HFF-Myc (cell line): ENCODE measurements around the gene KCNJ9.

ENCODE experiments used
- DNase-seq: peaks from one replicate; pipeline ENCODE4 v3.0.0-alpha.2; 2011; ENCODE audit warnings: low read depth; ENCODE audit errors: extremely low read depth
- H3K4me3 ChIP-seq: replicated peaks from 2 replicates; pipeline ENCODE4 v1.5.1; 2011; ENCODE audit warnings: low read depth, mild to moderate bottlenecking, control low read depth, low read length
- CTCF ChIP-seq: IDR thresholded peaks from 2 replicates; pipeline ENCODE4 v1.5.1; 2012; ENCODE audit warnings: mild to moderate bottlenecking, low read depth, low read length, control low read depth; ENCODE audit errors: missing control alignments

The KCNJ9 gene

GRCh38 chr1:160081261-160081936 is at the start of gene KCNJ9:
KCNJ9 (plus strand) TSS chr1:160081538; CDS start chr1:160084031, 2,493 bp downstream.
- no peak for DNase-seq
- TF ChIP-seq CTCF: no peak

GRCh38 chr1:160032165-160032820 is 49.0 kb upstream of the KCNJ9 start:
- H3K4me3 ChIP-seq: peak overlapping the region; percentile 91
- TF ChIP-seq CTCF: no peak
- no peak for DNase-seq

More at GRCh38 chr1:160081261-160081936, at the start of gene KCNJ9:
- H3K4me3 ChIP-seq: no peak within 1 kb of the TSS

- no peak for TF ChIP-seq CTCF
- no peak overlapping the region for H3K4me3 ChIP-seq
- no peak for DNase-seq
Observed at GRCh38 chr1:160040476-160040875, 40.9 kb upstream of the KCNJ9 start.

GRCh38 chr1:160043543-160043942 is 37.8 kb upstream of the KCNJ9 start:
- H3K4me3 ChIP-seq: no peak overlapping the region
- TF ChIP-seq CTCF: no peak
- no peak for DNase-seq

GRCh38 chr1:160045653-160046052 is 35.7 kb upstream of the KCNJ9 start:
- H3K4me3 ChIP-seq: no peak overlapping the region
- DNase-seq: no peak
- no peak for TF ChIP-seq CTCF

- no peak overlapping the region for H3K4me3 ChIP-seq
- DNase-seq: no peak
- peak; percentile 53 for TF ChIP-seq CTCF
Observed at GRCh38 chr1:160046494-160047110, 34.7 kb upstream of the KCNJ9 start.
